NCI-H2029 (cell line): ENCODE data around the gene MYO1G.

Source experiments
- DNase-seq: peaks from one replicate; lab custom pipeline; 2025; lab: John Stamatoyannopoulos, UW

Gene MYO1G

DNA sequence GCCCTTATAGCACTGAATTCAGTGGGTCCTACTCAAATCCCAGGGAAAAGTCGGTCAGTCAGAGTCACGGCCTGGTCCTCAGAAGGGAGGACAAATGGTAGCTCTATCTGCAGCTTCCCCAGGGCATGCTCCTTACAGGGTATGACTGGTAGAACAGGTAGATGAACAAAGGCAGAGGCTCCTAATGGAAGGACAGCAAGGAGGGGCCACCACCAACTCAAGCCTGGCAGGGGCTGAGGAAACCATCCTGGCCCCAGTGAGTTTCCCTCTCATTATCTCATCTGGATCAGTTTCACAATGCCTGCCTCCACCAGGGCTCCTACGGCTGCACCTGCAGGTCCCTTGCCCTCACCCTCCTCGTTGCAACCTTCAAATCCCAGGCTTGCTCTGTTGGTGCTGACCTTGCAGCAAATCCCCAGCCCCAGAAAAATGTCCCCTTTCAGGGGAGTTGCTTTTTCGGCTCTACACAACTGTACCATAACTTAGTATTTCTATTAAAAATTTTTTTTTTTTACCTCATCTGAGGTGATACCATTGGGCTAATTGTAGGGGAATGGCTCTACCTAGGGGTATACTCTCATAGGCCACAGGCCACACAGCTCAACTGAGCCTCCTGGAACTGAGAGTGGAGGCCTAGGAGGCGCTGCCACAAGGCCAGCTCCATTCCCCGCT is 2.4 kb upstream of the MYO1G start:
- no peak for DNase-seq

DNA sequence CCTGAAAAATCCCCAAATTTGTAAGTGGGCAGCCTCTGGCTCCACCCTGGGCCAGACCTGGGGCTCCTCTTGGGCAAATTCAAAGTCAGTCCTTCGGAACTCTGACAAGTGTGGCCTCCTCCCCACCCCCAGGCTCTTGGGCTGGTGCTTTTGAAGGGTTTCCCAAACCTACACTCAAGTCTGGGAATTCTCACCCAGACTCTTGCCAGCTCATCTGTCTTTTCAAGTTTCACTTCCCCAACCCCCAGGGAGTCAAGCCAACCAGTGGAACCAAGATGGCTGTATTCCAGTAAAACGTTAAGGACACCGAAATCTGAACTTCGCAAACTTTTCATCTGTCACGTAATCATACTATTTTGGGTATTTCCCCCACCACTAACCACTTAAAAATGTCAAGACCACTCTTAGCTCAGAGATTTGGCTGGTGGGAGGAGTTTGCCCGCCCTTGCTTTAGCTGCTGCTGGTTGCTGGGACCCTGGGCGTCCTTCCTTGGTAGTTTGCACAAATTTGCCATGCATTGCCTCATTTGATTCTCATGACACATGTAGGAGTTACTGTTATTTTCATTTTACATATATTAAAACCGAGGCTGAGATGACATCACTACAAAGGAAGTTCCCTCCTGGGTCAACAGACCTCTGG is 1.7 kb upstream of the MYO1G start:
- DNase-seq = no peak

DNA sequence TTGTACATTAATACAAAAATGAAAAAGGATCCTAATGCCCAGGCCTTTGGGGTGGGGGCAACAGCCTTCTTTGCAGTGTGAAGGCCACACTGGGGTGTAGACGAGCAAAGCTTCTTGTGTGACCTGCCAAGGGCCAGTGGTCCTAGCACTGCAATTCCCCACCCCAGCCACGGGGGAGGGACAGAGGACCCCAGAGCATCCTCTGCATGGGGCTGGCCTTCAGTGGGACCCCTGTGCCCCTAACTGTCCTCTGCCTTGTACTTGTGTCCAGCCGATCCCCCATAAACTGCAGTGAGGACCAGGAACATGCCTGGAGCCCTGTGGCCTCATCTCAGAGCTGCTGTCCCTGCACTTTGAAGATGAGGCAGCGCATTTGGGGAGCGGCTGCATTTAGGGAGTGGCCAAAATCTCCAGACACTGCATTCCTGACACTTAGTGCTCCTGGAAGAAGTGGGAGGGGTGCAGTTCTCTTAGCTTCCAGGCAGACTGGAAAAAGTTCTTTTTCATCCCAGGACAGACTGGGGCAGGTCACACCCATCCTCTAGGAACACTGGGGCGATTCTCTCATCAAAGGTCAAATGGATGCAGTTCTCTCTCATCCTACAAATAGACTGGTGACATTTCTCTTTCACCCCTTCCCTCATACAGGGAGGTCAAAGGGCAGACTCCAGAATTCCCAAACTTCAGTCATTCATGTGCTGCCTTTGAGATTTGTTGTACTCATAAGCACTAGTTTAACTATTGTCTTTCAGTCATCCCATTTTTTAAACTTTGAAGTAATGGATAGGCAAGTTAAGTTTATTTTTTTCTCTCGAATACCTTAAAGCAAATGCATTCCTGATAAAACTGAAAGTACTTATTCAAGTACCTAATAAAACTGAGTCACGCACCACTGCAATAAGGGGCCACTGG is 922 bp upstream of the MYO1G start:
- DNase-seq = no peak

DNA sequence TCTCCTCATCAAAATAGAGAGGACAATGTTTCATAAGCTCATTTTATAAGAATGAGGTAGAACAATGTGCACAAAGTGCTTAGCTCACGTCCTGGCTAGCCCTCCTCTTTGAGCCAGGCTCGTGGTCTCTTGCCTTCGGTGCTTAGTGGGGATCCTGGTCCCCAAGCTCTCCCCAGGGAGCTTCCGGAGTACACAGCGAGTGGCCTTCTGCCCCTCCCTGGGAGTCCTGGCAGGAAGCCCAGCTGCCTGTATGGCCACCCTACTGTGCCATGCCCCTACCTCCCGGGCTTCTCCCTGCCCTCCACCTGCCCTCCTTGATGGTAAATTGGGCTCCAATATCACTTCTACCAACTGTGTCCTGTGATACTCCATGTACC is 868 bp downstream of the MYO1G start:
- no peak for DNase-seq

GRCh38 chr7:44977304-44977958 is 1.4 kb downstream of the MYO1G start:
- DNase-seq = no peak

DNA sequence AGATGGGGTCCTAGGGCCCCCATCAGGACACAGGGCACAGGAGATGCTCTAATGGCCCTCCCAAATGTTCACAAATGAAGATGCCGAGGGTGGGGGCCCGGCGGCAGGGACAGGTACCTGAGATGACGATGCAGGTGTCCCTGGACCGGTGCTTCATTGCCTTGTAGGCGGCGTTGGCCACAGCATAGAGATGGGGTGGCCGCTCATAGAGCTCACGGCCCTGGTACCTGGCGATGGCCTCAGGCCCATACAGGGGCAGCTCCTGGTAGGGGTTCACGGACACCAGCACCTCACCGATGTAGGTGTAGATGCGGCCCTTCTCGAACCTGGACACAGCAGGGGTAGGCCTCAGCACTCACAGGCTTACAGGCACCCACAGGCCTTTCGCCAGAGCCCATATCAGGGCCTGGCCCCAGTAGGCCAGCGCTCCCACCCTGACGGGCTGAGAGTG is 2.0 kb downstream of the MYO1G start:
- DNase-seq = no peak

- no peak for DNase-seq
Observed at GRCh38 chr7:44976040-44976745, 2.6 kb downstream of the MYO1G start.

GRCh38 chr7:44975331-44976039 is 3.3 kb downstream of the MYO1G start:
- no peak for DNase-seq

GRCh38 chr7:44974549-44974948 is 4.3 kb downstream of the MYO1G start:
- no peak for DNase-seq

DNA sequence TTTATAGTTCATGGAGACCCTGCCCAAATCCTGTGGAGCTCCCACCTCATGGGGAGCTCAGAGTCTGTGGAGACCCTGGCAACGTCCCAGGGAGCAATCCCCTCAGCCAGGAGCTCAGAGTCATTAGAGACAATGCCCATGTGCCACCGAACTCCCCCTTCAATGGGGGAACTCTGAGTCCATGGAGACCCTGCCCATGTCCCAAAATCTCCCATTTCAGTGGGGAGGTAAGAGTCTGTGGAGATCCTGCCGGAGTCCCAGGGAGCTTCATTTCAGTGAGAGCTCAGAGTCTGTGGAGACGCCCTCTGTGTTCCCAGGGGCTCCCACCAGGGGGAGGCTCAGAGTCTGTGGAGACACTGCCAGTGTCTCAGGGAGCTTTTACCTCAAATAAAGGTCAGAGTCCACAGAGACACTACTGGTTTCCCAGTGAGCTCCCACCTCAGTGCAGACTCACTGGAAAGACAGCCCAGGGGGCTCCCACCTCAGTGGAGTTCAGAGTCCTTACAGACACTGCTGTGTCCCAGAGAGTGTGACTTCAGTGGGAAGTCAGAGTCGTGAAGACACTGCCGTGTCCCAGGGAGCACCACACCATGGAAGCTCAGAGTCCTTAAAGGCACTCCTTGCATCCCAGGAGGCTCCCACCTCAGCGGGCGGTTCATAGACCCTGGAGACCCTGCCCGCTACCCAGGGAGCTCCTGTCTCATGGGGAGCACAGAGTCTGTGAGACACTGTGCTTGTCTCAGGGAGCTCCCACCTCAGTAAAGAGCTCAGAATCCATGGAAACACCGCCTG is 5.0 kb downstream of the MYO1G start:
- DNase-seq = no peak

GRCh38 chr7:44972562-44972961 is 6.3 kb downstream of the MYO1G start:
- no peak for DNase-seq

- peak; percentile 55 for DNase-seq
Observed at GRCh38 chr7:44971902-44972441, 6.8 kb downstream of the MYO1G start.

DNA sequence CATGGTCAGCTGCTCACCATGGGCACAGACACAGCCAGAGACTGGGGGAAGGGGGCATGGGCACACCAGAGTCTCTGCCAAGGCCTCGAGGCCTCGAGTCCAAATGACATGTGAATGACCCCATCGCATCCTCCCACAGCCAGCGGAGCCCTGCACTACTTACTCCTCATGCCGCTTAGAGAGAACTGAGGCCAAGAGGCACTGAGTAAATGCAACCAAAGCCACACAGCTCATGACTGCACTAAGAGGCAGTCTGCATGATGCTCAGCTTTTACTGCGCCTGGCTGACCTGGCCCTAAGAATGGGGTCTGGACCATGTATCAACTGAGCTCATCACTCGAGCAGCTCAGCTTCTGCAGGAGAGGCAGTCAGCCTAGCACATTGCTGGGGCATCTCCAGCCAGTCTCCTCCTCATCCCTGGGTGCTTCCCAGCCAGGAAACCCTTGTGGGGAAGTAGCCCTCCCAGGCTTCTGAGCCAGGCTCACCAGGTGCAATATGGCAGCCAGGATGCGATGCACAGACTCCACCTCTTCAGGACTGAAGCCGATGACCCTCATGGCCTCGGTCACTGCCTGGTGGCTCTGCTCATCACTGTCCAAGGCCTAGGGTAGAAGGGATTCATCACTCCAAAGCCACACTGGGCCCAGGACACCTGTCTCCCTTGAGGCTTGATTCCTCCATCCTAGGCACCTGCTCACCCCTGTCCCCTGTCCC is 7.5 kb downstream of the MYO1G start:
- no peak for DNase-seq

- no peak for DNase-seq
Observed at GRCh38 chr7:44970523-44971051, 8.2 kb downstream of the MYO1G start.

GRCh38 chr7:44969701-44970522 is 8.9 kb downstream of the MYO1G start:
- peak; percentile 65 for DNase-seq

DNA sequence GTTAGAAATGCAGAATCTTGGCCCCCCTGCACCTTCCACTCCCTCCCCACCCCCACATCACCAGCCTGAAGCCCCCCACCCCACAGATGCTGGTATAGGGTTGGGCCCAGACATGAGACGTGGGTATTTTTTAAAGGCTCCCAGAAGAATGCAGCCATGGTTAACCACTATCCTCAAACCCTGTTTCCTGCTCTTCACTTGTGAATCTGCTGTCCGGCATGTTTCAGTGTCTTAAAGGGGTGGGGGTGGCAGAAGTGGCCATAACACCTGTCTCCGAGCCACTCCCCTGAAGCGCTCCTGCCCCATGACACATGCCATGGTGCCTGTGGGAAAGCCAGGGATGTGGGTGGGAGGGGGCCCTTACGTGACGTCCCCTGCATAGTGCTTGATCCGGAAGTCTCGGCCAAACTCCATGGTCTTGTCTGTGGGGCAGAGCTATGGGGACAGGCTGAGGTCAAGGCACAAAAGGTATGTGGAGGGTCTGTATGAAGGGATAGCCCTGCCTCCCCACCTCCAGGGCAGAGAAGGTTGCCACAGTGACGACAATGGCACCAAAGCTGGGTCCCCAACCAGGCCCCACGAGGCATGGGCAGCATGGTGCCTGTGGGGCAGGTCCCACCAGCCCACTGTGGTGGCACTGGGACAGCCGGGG is 9.6 kb downstream of the MYO1G start:
- no peak for DNase-seq

DNA sequence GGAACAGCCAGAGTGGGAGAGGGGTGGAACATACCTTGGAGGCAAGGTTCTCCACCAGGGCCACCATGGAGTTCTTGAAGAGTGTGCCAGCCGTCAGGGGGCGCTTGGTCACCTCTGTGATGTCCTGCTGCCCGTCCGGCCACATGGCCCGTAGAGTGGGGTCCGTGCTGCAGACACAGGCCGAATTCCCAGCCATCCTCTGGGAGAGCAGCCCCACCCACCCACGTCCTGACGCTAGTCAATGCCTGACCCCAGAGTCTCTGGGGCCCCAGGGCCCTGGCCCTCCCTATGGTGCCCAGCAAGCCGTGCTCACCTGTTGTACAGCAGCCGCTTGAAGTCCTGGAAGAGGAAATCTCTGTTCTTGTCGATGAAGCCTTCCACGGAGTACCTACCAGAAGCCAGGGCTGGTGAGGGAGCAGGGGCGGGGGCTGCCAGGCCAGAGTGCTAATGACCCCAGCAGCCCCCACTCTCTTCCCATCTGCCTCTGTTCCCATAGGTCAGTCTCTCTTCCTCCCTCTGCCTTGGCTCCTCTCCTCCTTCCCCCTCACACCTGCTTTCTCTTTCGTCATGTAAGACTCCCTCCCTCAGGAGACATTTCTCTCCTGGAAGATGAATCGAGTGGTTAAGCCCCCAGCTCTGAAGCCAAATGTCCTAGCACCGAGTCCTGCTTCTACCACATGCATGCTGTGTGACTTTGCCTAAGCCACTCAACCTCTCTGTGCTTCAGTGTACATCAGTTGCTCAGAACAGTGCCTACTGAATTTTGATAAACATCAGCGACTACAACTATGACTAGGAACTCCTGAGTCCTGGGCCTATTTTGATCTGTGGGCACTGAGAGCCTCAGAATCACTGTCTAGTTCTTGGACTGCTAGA is 11.0 kb downstream of the MYO1G start:
- no peak for DNase-seq
